IPS-NIHi7 (cell line): ENCODE data around the gene PTPRU.
A peak's percentile ranks its signal among the peaks of the same experiment; 100 is the strongest.
"Not testable (repeated sequence)": the region's sequence is repeated elsewhere in the genome, so short reads cannot be mapped to it uniquely, and the experiment has no call there.

ENCODE experiments used
- DNase-seq: peaks from one replicate; pipeline ENCODE4 v3.0.0; 2012; ENCODE audit warnings: mixed read lengths; ENCODE audit errors: extremely low spot score

Gene PTPRU

GRCh38 chr1:29289493-29289892 lies 53.2 kb downstream of the PTPRU start:
- DNase-seq = no peak

GRCh38 chr1:29290414-29290985 lies 54.2 kb downstream of the PTPRU start:
- no peak for DNase-seq

- no peak for DNase-seq
Measured at GRCh38 chr1:29291756-29292155, 55.4 kb downstream of the PTPRU start.

- DNase-seq = no peak
Measured at GRCh38 chr1:29292344-29292743, 56.0 kb downstream of the PTPRU start.

GRCh38 chr1:29297450-29297849 lies 61.1 kb downstream of the PTPRU start:
- no peak for DNase-seq

- DNase-seq = no peak
Measured at GRCh38 chr1:29298246-29298645, 61.9 kb downstream of the PTPRU start.

GRCh38 chr1:29299446-29299845 lies 63.1 kb downstream of the PTPRU start:
- no peak for DNase-seq

GRCh38 chr1:29301732-29302131 lies 65.4 kb downstream of the PTPRU start:
- not testable (repeated sequence) for DNase-seq

- no peak for DNase-seq
Measured at GRCh38 chr1:29303201-29304024, 67.1 kb downstream of the PTPRU start.

- no peak for DNase-seq
Measured at GRCh38 chr1:29304025-29304684, 67.8 kb downstream of the PTPRU start.

GRCh38 chr1:29305943-29306342 lies 69.6 kb downstream of the PTPRU start:
- DNase-seq = no peak

- no peak for DNase-seq
Measured at GRCh38 chr1:29306471-29307140, 70.3 kb downstream of the PTPRU start.

- DNase-seq = no peak
Measured at GRCh38 chr1:29309075-29309474, 72.8 kb downstream of the PTPRU start.

GRCh38 chr1:29309621-29310020 lies 73.3 kb downstream of the PTPRU start:
- no peak for DNase-seq

GRCh38 chr1:29310616-29311180 lies 74.4 kb downstream of the PTPRU start:
- no peak for DNase-seq

GRCh38 chr1:29311352-29312030 lies 75.2 kb downstream of the PTPRU start:
- no peak for DNase-seq

GRCh38 chr1:29312469-29313461 lies 76.4 kb downstream of the PTPRU start:
- DNase-seq = peak; percentile 43

- not testable (repeated sequence) for DNase-seq
Measured at GRCh38 chr1:29314685-29315084, 78.4 kb downstream of the PTPRU start.

- no peak for DNase-seq
Measured at GRCh38 chr1:29315262-29315661, 78.9 kb downstream of the PTPRU start.

GRCh38 chr1:29315876-29316275 lies 79.6 kb downstream of the PTPRU start:
- DNase-seq = no peak
